Measurements from ENCODE around the gene NTN5.

Gene NTN5

GRCh38 chr19:48708471-48708870, 35.7 kb upstream of the NTN5 start:
- no peak for TF ChIP-seq CTCF (IDR thresholded peaks at IDR 0.05)

- TF ChIP-seq CTCF (IDR thresholded peaks at IDR 0.05): no peak
Observed at GRCh38 chr19:48705431-48705830, 32.6 kb upstream of the NTN5 start.

- no peak for TF ChIP-seq CTCF (IDR thresholded peaks at IDR 0.05)
Observed at GRCh38 chr19:48703316-48703715, 30.5 kb upstream of the NTN5 start.

- TF ChIP-seq CTCF (IDR thresholded peaks at IDR 0.05): no peak
Observed at GRCh38 chr19:48702701-48703100, 29.9 kb upstream of the NTN5 start.

GRCh38 chr19:48698046-48698445, 25.2 kb upstream of the NTN5 start:
- no peak for TF ChIP-seq CTCF (IDR thresholded peaks at IDR 0.05)

- TF ChIP-seq CTCF (IDR thresholded peaks at IDR 0.05): no peak
Observed at GRCh38 chr19:48696353-48697010, 23.7 kb upstream of the NTN5 start.

GRCh38 chr19:48695743-48696352, 23.0 kb upstream of the NTN5 start, which contains the start of gene FUT2:
FUT2 (plus strand) TSS chr19:48695971; CDS start chr19:48702957, 6,986 bp downstream.
- no peak for TF ChIP-seq CTCF (IDR thresholded peaks at IDR 0.05)
